Thymus (tissue), 11 donors: ENCODE results near the gene BTN2A1. TPM values are rescaled to one million over a fixed set of nuclear protein-coding genes. Genes with fewer than 3 reads are reported as not detected.
"Not testable (repeated sequence)": the region's sequence is repeated elsewhere in the genome, so short reads cannot be mapped to it uniquely, and the experiment has no call there.

Source experiments
- DNase-seq, 9 donors: peaks; one replicate each; pipeline ENCODE4 v3.0.0-alpha.2; 2013; ENCODE audit warnings: low spot score in 9 of 9, low read depth in 6 of 9, missing footprints in 1 of 9
- H3K27ac ChIP-seq, 2 donors: one replicate each; pipeline ENCODE4 v1.5.1; 2013; ENCODE audit warnings: control low read depth in 1 of 2, low read depth in 1 of 2, low read length in 1 of 2, mild to moderate bottlenecking in 1 of 2, moderate library complexity in 1 of 2
- H3K27me3 ChIP-seq, 2 donors: one replicate each; pipeline ENCODE4 v1.5.1; 2013; ENCODE audit warnings: low read length in 1 of 2; ENCODE audit not compliant: control insufficient read depth in 2 of 2, insufficient read depth in 1 of 2
- H3K36me3 ChIP-seq, 2 donors: one replicate each; pipeline ENCODE4 v1.5.1; 2013; ENCODE audit warnings: low read length in 1 of 2, mild to moderate bottlenecking in 1 of 2, moderate library complexity in 1 of 2; ENCODE audit not compliant: control insufficient read depth in 2 of 2, insufficient read depth in 2 of 2
- H3K4me1 ChIP-seq, 2 donors: one replicate each; pipeline ENCODE4 v1.5.1; 2013; ENCODE audit warnings: low read length in 2 of 2; ENCODE audit not compliant: control insufficient read depth in 2 of 2, insufficient read depth in 2 of 2
- H3K4me3 ChIP-seq, 2 donors: one replicate each; pipeline ENCODE4 v1.5.1; 2013; ENCODE audit warnings: low read length in 2 of 2, control low read depth in 1 of 2, mild to moderate bottlenecking in 1 of 2
- H3K9me3 ChIP-seq, 2 donors: one replicate each; pipeline ENCODE4 v1.5.1; 2013; ENCODE audit warnings: low read length in 1 of 2, mild to moderate bottlenecking in 1 of 2; ENCODE audit not compliant: control insufficient read depth in 2 of 2, insufficient read depth in 1 of 2
- WGBS: extraction: QIAGEN DNeasy Blood & Tissue Kit; methylation state at CpG from one replicate; pipeline ENCODE4 v1.1.7; 2013; 5-methylcytosine and 5-hydroxymethylcytosine counted together
- polyA plus RNA-seq: library from polyadenylated mRNA; stranded (reverse); fragments of 200-250 nt; gene quantifications from one replicate; pipeline ENCODE4 v1.2.3, GENCODE V29; 2013
- total RNA-seq: library from RNA; stranded (reverse); fragments of 120-200 nt; gene quantifications from one replicate; pipeline ENCODE4 v1.2.4, GENCODE V29; 2013
- donor health status: healthy.

BTN2A1 gene
- total and polyA plus RNA-seq, 2 donors, result 8.1 to 26.9 TPM

- Histone ChIP-seq H3K9me3 (peaks cover 0 to 8% of the 10 kb centered on the region in 2 donors), H3K4me1 (peaks cover 4 to 6% of the 10 kb centered on the region in 2 donors), H3K27me3 (no peaks in the 10 kb centered on the region), H3K36me3 (peaks cover 10 to 20% of the 10 kb centered on the region in 2 donors), H3K27ac (no peak overlapping the region), H3K4me3 (no peak overlapping the region)
- no peak for DNase-seq
- WGBS, result 98% methylated on average over 1 of the region's 1 CpG
Measured at GRCh38 chr6:26416288-26416687, 41.5 kb upstream of the BTN2A1 start.

- not testable (repeated sequence) for H3K9me3 ChIP-seq, DNase-seq, H3K27ac ChIP-seq, H3K36me3 ChIP-seq, H3K4me3 ChIP-seq, H3K27me3 ChIP-seq
- peaks cover 4 to 12% of the 10 kb centered on the region in 2 donors for H3K4me1 ChIP-seq
- WGBS, result 96% methylated on average over 2 of the region's 2 CpGs
Measured at GRCh38 chr6:26418077-26418476, 39.7 kb upstream of the BTN2A1 start.

- not testable (repeated sequence) for H3K9me3 ChIP-seq, H3K36me3 ChIP-seq, H3K27me3 ChIP-seq, H3K27ac ChIP-seq, DNase-seq, H3K4me3 ChIP-seq
- WGBS, result 98% methylated on average over 3 of the region's 3 CpGs
- H3K4me1 ChIP-seq, result peaks cover 4 to 12% of the 10 kb centered on the region in 2 donors
Measured at GRCh38 chr6:26418795-26419194, 39.0 kb upstream of the BTN2A1 start.

- peaks cover 0 to 8% of the 10 kb centered on the region in 2 donors for H3K9me3 ChIP-seq
- H3K4me1 ChIP-seq, result peaks cover 4 to 12% of the 10 kb centered on the region in 2 donors
- no peaks in the 10 kb centered on the region for H3K27me3 ChIP-seq
- no peaks in the 10 kb centered on the region for H3K36me3 ChIP-seq
- peak overlapping the region; percentile 66 to 69 for H3K4me3 ChIP-seq
- DNase-seq, result peak in 3 of 9 donors; percentile 35 to 62 (median 45)
- H3K27ac ChIP-seq, result peak overlapping the region; percentile 62 to 84
- 71% methylated on average over 4 of the region's 4 CpGs for WGBS
Measured at GRCh38 chr6:26420688-26421171, 37.0 kb upstream of the BTN2A1 start.

GRCh38 chr6:26421259-26422144 is 36.3 kb upstream of the BTN2A1 start:
- Histone ChIP-seq H3K27ac (peak overlapping the region; percentile 76 to 84), H3K36me3 (no peaks in the 10 kb centered on the region), H3K4me3 (peak overlapping the region; percentile 66 to 69), H3K27me3 (no peaks in the 10 kb centered on the region), H3K4me1 (peaks cover 4 to 12% of the 10 kb centered on the region in 2 donors), H3K9me3 (peaks cover 0 to 8% of the 10 kb centered on the region in 2 donors)
- peak; percentile 44 to 87 (median 72) for DNase-seq
- 2% methylated on average over 31 of the region's 31 CpGs for WGBS

- no peak overlapping the region for H3K4me3 ChIP-seq
- DNase-seq, result no peak
- no peak overlapping the region for H3K27ac ChIP-seq
- H3K9me3 ChIP-seq, result peaks cover 0 to 8% of the 10 kb centered on the region in 2 donors
- H3K36me3 ChIP-seq, result no peaks in the 10 kb centered on the region
- no peaks in the 10 kb centered on the region for H3K27me3 ChIP-seq
- WGBS, result 98% methylated on average over 3 of the region's 3 CpGs
- peaks cover 4 to 12% of the 10 kb centered on the region in 2 donors for H3K4me1 ChIP-seq
Measured at GRCh38 chr6:26422329-26422728, 35.4 kb upstream of the BTN2A1 start.

- no peak for DNase-seq
- Histone ChIP-seq H3K27me3 (no peaks in the 10 kb centered on the region), H3K4me3 (no peak overlapping the region), H3K36me3 (peaks cover 0 to 4% of the 10 kb centered on the region in 2 donors), H3K4me1 (peaks cover 0 to 2% of the 10 kb centered on the region in 2 donors), H3K27ac (no peak overlapping the region), H3K9me3 (no peaks in the 10 kb centered on the region)
- WGBS, result 98% methylated on average over 5 of the region's 5 CpGs
Measured at GRCh38 chr6:26426691-26427450, 30.9 kb upstream of the BTN2A1 start.

GRCh38 chr6:26427451-26427809 is 30.3 kb upstream of the BTN2A1 start:
- peaks cover 0 to 4% of the 10 kb centered on the region in 2 donors for H3K36me3 ChIP-seq

GRCh38 chr6:26428206-26428605 is 29.5 kb upstream of the BTN2A1 start:
- 100% methylated on average over 2 of the region's 2 CpGs for WGBS
- Histone ChIP-seq H3K36me3 (peaks cover 0 to 4% of the 10 kb centered on the region in 2 donors), H3K27me3 (no peaks in the 10 kb centered on the region)

More at GRCh38 chr6:26427451-26427809, 30.3 kb upstream of the BTN2A1 start:
- no peak overlapping the region for H3K27ac ChIP-seq
- no peaks in the 10 kb centered on the region for H3K27me3 ChIP-seq
- H3K9me3 ChIP-seq, result no peaks in the 10 kb centered on the region
- DNase-seq, result no peak
- 98% methylated on average over 3 of the region's 3 CpGs for WGBS
- H3K4me1 ChIP-seq, result no peaks in the 10 kb centered on the region
- H3K4me3 ChIP-seq, result no peak overlapping the region

More at GRCh38 chr6:26428206-26428605, 29.5 kb upstream of the BTN2A1 start:
- Histone ChIP-seq H3K4me3 (no peak overlapping the region), H3K9me3 (no peaks in the 10 kb centered on the region), H3K27ac (no peak overlapping the region), H3K4me1 (no peaks in the 10 kb centered on the region)
- DNase-seq, result no peak
